ENCODE measurements around the gene TMEM161A.

The TMEM161A gene

GRCh38 chr19:19095691-19096090 is 42.6 kb downstream of the TMEM161A start:
- no peak for DNase-seq

- no peak for DNase-seq
Observed at GRCh38 chr19:19094513-19094912, 43.8 kb downstream of the TMEM161A start.

- no peak for DNase-seq
Observed at GRCh38 chr19:19087676-19088075, 50.6 kb downstream of the TMEM161A start.

GRCh38 chr19:19083413-19084178 is 54.7 kb downstream of the TMEM161A start:
- no peak for DNase-seq

DNA sequence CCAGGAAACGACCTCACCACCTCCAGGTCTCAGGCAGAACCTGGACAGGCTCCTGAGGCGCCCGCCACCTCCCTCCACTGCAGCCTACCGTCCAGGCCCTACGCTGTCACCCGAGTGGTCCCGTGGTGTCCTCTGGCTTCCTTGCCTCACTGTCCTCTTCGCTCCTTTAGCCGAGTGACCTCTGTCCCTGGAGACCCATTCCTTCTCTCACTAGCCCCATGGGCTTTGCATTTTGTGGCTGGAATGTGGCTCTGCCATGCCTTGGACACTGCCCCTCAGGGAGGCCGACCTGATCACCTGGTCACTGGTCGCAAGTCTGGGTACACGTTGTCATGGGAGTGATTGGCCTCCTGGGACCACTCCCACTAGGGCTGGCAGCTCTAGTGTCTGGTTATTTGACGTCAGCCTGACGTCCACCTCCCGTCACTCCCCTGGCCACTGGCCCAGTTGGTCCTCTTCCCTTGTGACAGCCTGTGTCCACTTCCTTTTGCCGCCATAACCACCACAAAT is 56.6 kb downstream of the TMEM161A start:
- no peak for DNase-seq

DNA sequence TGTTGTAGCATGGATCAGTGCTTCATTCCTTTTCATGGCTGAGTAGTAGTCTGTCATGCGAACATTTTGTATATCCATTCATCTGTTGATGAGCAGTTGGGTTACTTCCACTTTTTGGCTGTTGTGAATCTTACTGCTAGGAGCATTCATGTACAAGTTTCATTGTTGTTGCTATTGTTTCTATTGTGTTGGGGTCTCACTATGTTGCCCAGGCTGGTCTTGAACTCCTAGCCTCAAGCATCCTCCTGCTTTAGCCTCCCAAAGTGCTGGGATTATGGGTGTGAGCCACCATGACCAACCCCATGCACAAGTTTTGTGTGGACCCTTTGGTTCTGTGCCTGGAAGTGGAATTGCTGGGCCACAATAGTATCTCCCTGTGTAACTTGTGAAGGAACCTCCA is 58.7 kb downstream of the TMEM161A start:
- DNase-seq = no peak

- DNase-seq = no peak
Observed at GRCh38 chr19:19078801-19079200, 59.5 kb downstream of the TMEM161A start.

DNA sequence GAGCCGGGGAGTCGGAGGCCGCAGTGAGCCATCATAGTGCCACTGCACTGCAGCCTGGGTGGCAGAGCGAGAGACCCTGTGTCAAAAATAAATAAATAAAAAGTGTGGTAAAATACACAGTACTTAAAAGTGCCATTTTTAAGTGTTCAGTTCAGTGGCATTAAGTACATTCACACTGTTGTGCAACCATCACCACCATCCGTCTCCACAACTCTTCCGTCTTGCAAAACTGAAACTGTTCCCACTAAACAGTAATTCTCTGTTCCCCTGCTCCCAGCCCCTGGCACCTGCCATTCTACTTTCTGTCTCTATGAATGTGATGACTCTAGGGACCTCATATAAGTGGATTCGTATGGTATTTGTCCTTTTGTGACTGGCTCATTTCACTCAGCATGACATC is 61.2 kb downstream of the TMEM161A start:
- no peak for DNase-seq

GRCh38 chr19:19076476-19076875 is 61.8 kb downstream of the TMEM161A start:
- DNase-seq = no peak

DNA sequence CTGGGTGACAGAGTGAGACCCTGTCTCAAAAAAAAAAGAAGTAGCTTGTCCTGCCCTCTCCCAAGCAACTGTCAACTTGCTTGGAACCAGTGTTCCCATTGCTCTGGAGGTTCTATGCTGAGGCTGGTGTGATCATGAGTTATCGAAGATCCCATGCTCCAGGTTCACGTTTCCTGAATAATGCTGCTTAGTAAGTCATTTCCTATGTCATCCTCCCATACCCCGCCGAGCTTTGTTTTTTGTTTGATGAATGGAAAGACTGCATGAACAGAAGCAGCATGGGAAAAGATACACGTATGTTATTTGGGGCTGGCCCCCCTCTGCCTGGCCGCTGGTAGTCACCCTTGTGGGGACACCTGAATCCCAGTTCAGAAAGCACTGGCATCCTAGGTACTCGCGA is 63.2 kb downstream of the TMEM161A start:
- no peak for DNase-seq

DNA sequence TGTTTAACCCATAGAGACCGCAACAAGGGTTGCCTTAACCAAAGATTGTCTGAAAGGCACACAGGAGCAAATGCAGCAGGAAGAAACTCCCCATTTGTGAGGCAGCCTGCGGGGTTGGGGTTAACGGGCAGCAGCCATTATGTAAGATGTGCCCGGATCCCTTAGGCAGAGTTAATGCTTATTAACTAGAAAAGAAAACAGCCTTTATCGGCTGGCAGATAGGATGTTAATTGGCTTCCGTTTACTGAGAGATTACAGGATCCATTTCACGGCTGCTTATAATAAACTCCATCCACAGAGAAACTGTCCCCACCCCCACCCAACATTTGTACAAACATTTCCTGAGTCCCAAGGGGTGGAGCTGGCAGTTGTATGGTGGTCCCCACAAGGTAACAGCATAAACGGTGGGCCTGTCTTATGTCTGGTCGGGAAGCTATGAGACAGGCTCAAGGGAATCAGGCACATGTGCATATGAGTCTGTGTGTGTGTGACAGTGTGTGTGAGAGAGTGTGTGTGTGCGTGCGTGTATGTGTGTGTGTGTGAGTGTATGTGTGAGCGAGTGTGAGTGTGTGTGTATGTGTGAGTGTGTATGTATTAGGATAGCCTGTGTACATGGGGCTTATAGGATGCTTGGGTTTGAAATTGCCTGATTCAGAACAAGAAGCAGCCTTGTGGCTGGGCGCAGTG is 63.9 kb downstream of the TMEM161A start:
- no peak for DNase-seq

DNA sequence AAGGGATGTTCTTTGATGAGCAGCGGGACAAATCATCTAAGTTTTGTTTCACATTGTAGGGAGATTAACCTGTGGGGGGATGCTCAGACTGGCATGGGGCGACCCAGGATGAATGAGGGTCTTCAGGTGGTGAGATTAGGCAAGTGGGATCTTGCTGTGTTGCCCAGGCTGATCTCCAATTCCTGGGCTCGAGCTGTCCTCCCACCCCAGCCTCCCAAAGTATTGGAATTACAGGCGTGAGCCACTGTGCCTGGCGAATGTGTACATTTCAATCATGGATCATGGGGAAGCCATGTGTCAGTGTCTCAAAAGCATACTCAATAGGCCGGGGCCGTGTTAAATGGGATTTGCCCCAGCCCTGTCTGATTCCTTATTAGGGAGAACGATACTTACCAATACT is 66.4 kb downstream of the TMEM161A start:
- DNase-seq = no peak

Measured in SHP77 (cell line).